H1 (cell line): ENCODE measurements around the gene TOMM22. TPM values are rescaled to one million over a fixed set of nuclear protein-coding genes. Genes with fewer than 3 reads are reported as not detected.

Experiments used
- CTCF ChIA-PET: fragments of 300-600 bp; sonication (Branson Sonifier 250); formaldehyde crosslinking; loops from one replicate; lab custom pipeline; 2021; ENCODE audit not compliant: partially characterized antibody; lab: Charles Lee
- POLR2A ChIA-PET: fragments of 300-600 bp; sonication (Branson Sonifier 250); formaldehyde crosslinking; loops from one replicate; lab custom pipeline; 2021; ENCODE audit warnings: inconsistent platforms; ENCODE audit not compliant: partially characterized antibody; lab: Charles Lee
- DNase-seq, 2 experiments: peaks; one replicate each; pipeline versions ENCODE4 v3.0.0 to v3.0.0-alpha.2; 2010 to 2022; ENCODE audit warnings: low spot score in 2 of 2, low read depth in 1 of 2, mixed read lengths in 1 of 2
- FAIRE-seq: peaks from 2 replicates; lab custom pipeline; 2011; peaks lifted over from hg19 to GRCh38; lab: Jason Lieb, UNC
- H2AFZ ChIP-seq: 2 replicates; pipeline ENCODE4 v1.8.1; 2012; ENCODE audit warnings: low read length, inconsistent platforms
- H2AK5ac ChIP-seq: 2 replicates; pipeline ENCODE4 v1.6.1; 2013; ENCODE audit warnings: low read depth, low read length
- H2BK120ac ChIP-seq: replicated peaks from 2 replicates; pipeline ENCODE3; 2013; ENCODE audit warnings: low read depth, low read length, inconsistent platforms
- H2BK12ac ChIP-seq: 2 replicates; pipeline ENCODE4 v1.6.1; 2013; ENCODE audit warnings: low read depth, low read length
- H2BK15ac ChIP-seq: 2 replicates; pipeline ENCODE4 v1.6.1; 2013; ENCODE audit warnings: low read length
- H2BK20ac ChIP-seq: 2 replicates; pipeline ENCODE4 v1.6.1; 2013; ENCODE audit warnings: low read length
- H2BK5ac ChIP-seq: 2 replicates; pipeline ENCODE4 v1.6.1; 2013; ENCODE audit warnings: low read depth, low read length
- H3K14ac ChIP-seq: 2 replicates; pipeline ENCODE4 v1.6.1; 2013; ENCODE audit warnings: inconsistent platforms; ENCODE audit not compliant: insufficient read length
- H3K18ac ChIP-seq: 2 replicates; pipeline ENCODE4 v1.6.1; 2013; ENCODE audit warnings: low read length; ENCODE audit errors: extremely low read depth
- H3K23ac ChIP-seq: 2 replicates; pipeline ENCODE4 v1.6.1; 2013; ENCODE audit warnings: inconsistent platforms; ENCODE audit not compliant: insufficient read length
- H3K23me2 ChIP-seq: 2 replicates; pipeline ENCODE4 v1.6.1; 2013; ENCODE audit warnings: low read depth, low read length
- H3K27ac ChIP-seq: 2 replicates; pipeline ENCODE4 v1.6.1; 2011; ENCODE audit warnings: low read depth, low read length, inconsistent platforms
- H3K27me3 ChIP-seq, 4 experiments: replicated peaks in 1 of 4; 1 replicate in 1 of 4; 2 replicates in 3 of 4; pipeline versions ENCODE4 v1.6.1 to v1.8.1; 2011 to 2013; ENCODE audit warnings: low read length in 3 of 4, mild to moderate bottlenecking in 3 of 4, inconsistent platforms in 2 of 4, mixed read lengths in 2 of 4, moderate library complexity in 1 of 4; ENCODE audit not compliant: control insufficient read depth in 3 of 4, insufficient read depth in 3 of 4; ENCODE audit errors: extremely low read depth in 1 of 4
- H3K36me3 ChIP-seq, 4 experiments: 2 replicates each; pipeline versions ENCODE4 v1.6.1 to v1.8.1; 2011 to 2013; ENCODE audit warnings: mild to moderate bottlenecking in 4 of 4, low read length in 3 of 4, moderate library complexity in 2 of 4, control low read depth in 1 of 4, inconsistent platforms in 1 of 4; ENCODE audit not compliant: insufficient read depth in 4 of 4, control insufficient read depth in 2 of 4
- H3K4ac ChIP-seq: replicated peaks from 2 replicates; pipeline ENCODE3; 2013; ENCODE audit warnings: low read length, low read depth, mixed read lengths, inconsistent platforms; ENCODE audit not compliant: insufficient read length
- H3K4me1 ChIP-seq, 4 experiments: replicated peaks in 1 of 4; 1 replicate in 1 of 4; 2 replicates in 3 of 4; pipeline versions ENCODE4 v1.6.1 to v1.8.1; 2011 to 2013; ENCODE audit warnings: low read length in 3 of 4, inconsistent platforms in 2 of 4, mixed read lengths in 1 of 4; ENCODE audit not compliant: insufficient read depth in 4 of 4, control insufficient read depth in 3 of 4
- H3K4me2 ChIP-seq, 2 experiments: 2 replicates each; pipeline versions ENCODE4 v1.6.1 to v1.8.1; 2011 to 2013; ENCODE audit warnings: low read depth in 2 of 2, low read length in 2 of 2, control low read depth in 1 of 2, inconsistent platforms in 1 of 2, mild to moderate bottlenecking in 1 of 2; ENCODE audit not compliant: insufficient read depth in 1 of 2
- H3K4me3 ChIP-seq, 4 experiments: fragments of 200-600, 300-600 bp in 1 of 4; sonication (generic), shearing (Covaris generic), sonication (Bioruptor Twin) in 1 of 4; 2 replicates each; pipeline versions ENCODE4 v1.5.1 to v1.8.1; 2011 to 2016; ENCODE audit warnings: low read length in 4 of 4, low read depth in 3 of 4, control low read depth in 2 of 4, inconsistent platforms in 2 of 4, mild to moderate bottlenecking in 2 of 4, mixed read lengths in 1 of 4, moderate library complexity in 1 of 4; ENCODE audit not compliant: insufficient read depth in 2 of 4; ENCODE audit errors: extremely low read depth in 1 of 4
- H3K56ac ChIP-seq: replicated peaks from 2 replicates; pipeline ENCODE3; 2013; ENCODE audit warnings: low read depth, mild to moderate bottlenecking, mixed read lengths, low read length, inconsistent platforms; ENCODE audit not compliant: insufficient read length
- H3K79me1 ChIP-seq: 2 replicates; pipeline ENCODE4 v1.6.1; 2013; ENCODE audit warnings: low read depth, low read length, control low read depth
- H3K79me2 ChIP-seq, 2 experiments: 2 replicates each; pipeline versions ENCODE4 v1.6.1 to v1.8.1; 2012 to 2013; ENCODE audit warnings: low read length in 2 of 2, mild to moderate bottlenecking in 2 of 2, inconsistent platforms in 1 of 2; ENCODE audit not compliant: insufficient read depth in 2 of 2, control insufficient read depth in 1 of 2
- H3K9ac ChIP-seq, 4 experiments: replicated peaks in 1 of 4; 1 replicate in 1 of 4; 2 replicates in 3 of 4; pipeline versions ENCODE4 v1.6.1 to v1.8.1; 2011 to 2013; ENCODE audit warnings: low read depth in 3 of 4, low read length in 3 of 4, control low read depth in 2 of 4, mild to moderate bottlenecking in 2 of 4, moderate library complexity in 2 of 4, inconsistent platforms in 1 of 4; ENCODE audit errors: extremely low read depth in 1 of 4
- H3K9me3 ChIP-seq, 2 experiments: 2 replicates each; pipeline versions ENCODE4 v1.6.1 to v1.8.1; 2012 to 2013; ENCODE audit warnings: mild to moderate bottlenecking in 2 of 2, moderate library complexity in 2 of 2, control low read depth in 1 of 2, inconsistent platforms in 1 of 2, low read depth in 1 of 2, low read length in 1 of 2, mixed read lengths in 1 of 2; ENCODE audit not compliant: insufficient read depth in 2 of 2
- H4K20me1 ChIP-seq, 2 experiments: replicated peaks in 1 of 2; 2 replicates each; pipeline versions ENCODE3 to v1.8.1; 2011 to 2013; ENCODE audit warnings: inconsistent platforms in 2 of 2, low read length in 2 of 2, mild to moderate bottlenecking in 1 of 2; ENCODE audit not compliant: insufficient read depth in 2 of 2, control insufficient read depth in 1 of 2
- H4K5ac ChIP-seq: 2 replicates; pipeline ENCODE4 v1.6.1; 2013; ENCODE audit warnings: low read length, low read depth, mixed read lengths, inconsistent platforms; ENCODE audit not compliant: insufficient read length
- H4K8ac ChIP-seq: 2 replicates; pipeline ENCODE4 v1.8.0; 2013; ENCODE audit warnings: mild to moderate bottlenecking, moderate library complexity, low read length, inconsistent platforms; ENCODE audit not compliant: insufficient read depth; ENCODE audit errors: extremely low read depth
- H4K91ac ChIP-seq: replicated peaks from 2 replicates; pipeline ENCODE3; 2013; ENCODE audit warnings: low read length, mixed read lengths, inconsistent platforms; ENCODE audit not compliant: insufficient read length
- CHD2 ChIP-seq: IDR thresholded peaks from 2 replicates; pipeline ENCODE4 v1.6.1; 2012; ENCODE audit warnings: low read length, improper control_type of control experiment
- CREB1 ChIP-seq: IDR thresholded peaks from 2 replicates; pipeline ENCODE4 v1.6.1; 2012; ENCODE audit warnings: inconsistent platforms
- EZH2 ChIP-seq: fragments of 200-600 bp; sonication (generic); IDR thresholded peaks from 2 replicates; pipeline ENCODE4 v1.7.1; 2012; ENCODE audit warnings: low read depth, mild to moderate bottlenecking, moderate library complexity, low read length, inconsistent platforms; ENCODE audit not compliant: severe bottlenecking
- KDM4A ChIP-seq: IDR thresholded peaks from one replicate; pipeline ENCODE4 v1.7.1; 2012; ENCODE audit warnings: low read depth, mild to moderate bottlenecking, moderate library complexity, low read length, inconsistent platforms; ENCODE audit not compliant: severe bottlenecking
- POLR2A ChIP-seq, 2 experiments: IDR thresholded peaks; 1 replicate in 1 of 2; 2 replicates in 1 of 2; pipeline ENCODE4 v1.6.1; 2011; ENCODE audit warnings: low read depth in 2 of 2, low read length in 2 of 2, mild to moderate bottlenecking in 2 of 2; ENCODE audit errors: control extremely low read depth in 1 of 2
- RBBP5 ChIP-seq: IDR thresholded peaks from 2 replicates; pipeline ENCODE4 v1.7.1; 2012; ENCODE audit warnings: low read depth, mild to moderate bottlenecking, inconsistent platforms, low read length, moderate library complexity, borderline replicate concordance
- RXRA ChIP-seq: IDR thresholded peaks from 2 replicates; pipeline ENCODE4 v1.6.1; 2011; ENCODE audit warnings: low read depth, mild to moderate bottlenecking, low read length, moderate library complexity; ENCODE audit not compliant: insufficient read depth
- SAP30 ChIP-seq: fragments of 300-600 bp; sonication (generic); IDR thresholded peaks from 2 replicates; pipeline ENCODE4 v1.7.1; 2012; ENCODE audit warnings: low read length, moderate library complexity, mild to moderate bottlenecking, inconsistent platforms; ENCODE audit not compliant: insufficient read depth, insufficient replicate concordance
- SRF ChIP-seq: IDR thresholded peaks from 2 replicates; pipeline ENCODE4 v1.6.1; 2011; ENCODE audit warnings: mild to moderate bottlenecking, low read depth, low read length, moderate library complexity
- WGBS, 2 experiments: shearing (Covaris generic) in 1 of 2; methylation state at CpG; one replicate each; pipeline versions ENCODE4 v1.1.6 to v1.1.7; 2013 to 2015; ENCODE audit warnings: low lambda C conversion rate in 2 of 2, mixed read lengths in 2 of 2, inconsistent platforms in 1 of 2, low coverage in 1 of 2, missing lambda C conversion rate in 1 of 2; ENCODE audit not compliant: insufficient replicate concordance in 2 of 2, insufficient coverage in 1 of 2, insufficient read length in 1 of 2; ENCODE audit errors: extremely low coverage in 1 of 2, missing lambda C conversion rate in 1 of 2; 5-methylcytosine and 5-hydroxymethylcytosine counted together
- polyA plus RNA-seq, 7 experiments: library from polyadenylated mRNA; depleted of rRNA in 3 of 7; stranded (reverse) in 5 of 7; unstranded in 2 of 7; fragments of >200 nt in 5 of 7; fragments of 200-250 nt in 2 of 7; gene quantifications; 1 replicate in 5 of 7; 2 replicates in 1 of 7; 4 replicates in 1 of 7; pipeline versions ENCODE4 v1.2.1 to v1.2.3, GENCODE V29; 2011 to 2013; ENCODE audit warnings: missing spikeins in 2 of 7, mixed read lengths in 2 of 7
- total RNA-seq: library from RNA; stranded (reverse); fragmentation: NEBNext Ultra II Directional; extraction: Animal tissue kit (Norgen Biotek cat#: 25700); gene quantifications from 2 replicates; pipeline ENCODE4 v1.2.1, GENCODE V29; 2021
- TF ChIP-seq, protein P1 (sequence below): IDR thresholded peaks from 2 replicates; pipeline ENCODE4 v1.6.1; 2011; ENCODE audit warnings: low read depth, mild to moderate bottlenecking, low read length; ENCODE audit not compliant: insufficient read depth
- TF ChIP-seq, protein P2 (sequence below): IDR thresholded peaks from 2 replicates; pipeline ENCODE4 v1.6.1; 2012; ENCODE audit warnings: low read length, inconsistent platforms

TOMM22 gene
- total and polyA plus RNA-seq, 2 of the 8 experiments (the other 6 are each of a cell fraction or from before 2014, with no cell fraction given): 84.0 to 125 TPM

DNA sequence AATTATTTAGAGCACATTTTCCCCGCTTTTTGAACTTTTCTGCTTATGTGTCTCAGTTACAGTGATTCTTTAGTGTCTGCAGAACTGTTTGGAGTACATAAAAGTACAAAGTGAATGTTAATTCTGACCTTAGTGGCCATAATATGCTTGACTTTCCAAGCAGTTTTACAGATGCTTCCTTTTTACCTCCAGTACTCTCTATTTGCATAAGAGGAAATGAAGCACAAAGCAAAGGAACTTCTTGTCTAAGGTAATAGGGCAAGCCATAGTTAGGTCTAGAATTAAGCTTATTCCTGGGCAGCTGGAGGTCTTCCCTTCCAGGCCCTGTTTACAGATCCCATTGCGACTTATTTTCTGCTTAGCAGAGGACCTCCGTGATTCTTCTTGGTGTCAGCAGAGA, 27.5 kb downstream of the TOMM22 start:
- Histone ChIP-seq H2BK15ac (no peak overlapping the region), H3K4me2 (no peak overlapping the region), H3K23me2 (peaks cover 7% of the 10 kb centered on the region), H3K4ac (no peak overlapping the region), H2BK5ac (no peak overlapping the region), H3K27me3 (no peaks in the 10 kb centered on the region), H3K79me2 (peaks cover 29 to 81% of the 10 kb centered on the region in 2 experiments), H3K56ac (no peak overlapping the region), H3K4me1 (peaks cover 11 to 24% (median 18%) of the 10 kb centered on the region in 4 experiments; a peak in 6 of 7 replicates), H4K5ac (no peak overlapping the region), H3K79me1 (peaks cover 14% of the 10 kb centered on the region), H3K27ac (no peak overlapping the region), H3K4me3 (no peak overlapping the region), H2BK20ac (no peak overlapping the region), H3K9me3 (no peaks in the 10 kb centered on the region), H4K8ac (no peak overlapping the region), H3K9ac (no peak overlapping the region), H3K14ac (no peak overlapping the region), H3K18ac (no peak overlapping the region), H4K20me1 (peaks cover 19 to 25% of the 10 kb centered on the region in 2 experiments), H2BK120ac (no peak overlapping the region), H3K23ac (no peak overlapping the region), H3K36me3 (peaks cover 0 to 17% (median 6%) of the 10 kb centered on the region in 4 experiments; a peak in 4 of 8 replicates), H2BK12ac (no peak overlapping the region), H2AFZ (no peak overlapping the region), H4K91ac (no peak overlapping the region), H2AK5ac (no peak overlapping the region)
- POLR2A ChIA-PET: interaction anchor here (0.7 to 5.6 kb wide), 4 partner anchors 7 to 27 kb away, joined by 3 to 39 read pairs (median 4); partner anchors contain the start of gene TOMM22
- 85% methylated on average over 3 of the region's 3 CpGs; no CpG with 5 or more reads in 1 of the 2 experiments for WGBS, 2 experiments
- CTCF ChIA-PET: interaction anchor here (1.1 to 1.8 kb wide), 4 partner anchors 9 to 23 kb away, joined by 4 to 5 read pairs (median 5); no protein-coding TSS in a partner anchor
- FAIRE-seq: no peak
- DNase-seq: no peak
- TF ChIP-seq RXRA (no peak), KDM4A (no peak), POLR2A (IDR thresholded peaks at IDR 0.05; ENCODE audit: control extremely low read depth in 1 of 2, low read depth in 2 of 2, low read length in 2 of 2) (no peak), RBBP5 (no peak), SAP30 (no peak), CREB1 (no peak), SRF (no peak), EZH2 (no peak), CHD2 (no peak)
- TF ChIP-seq, protein P1, sequence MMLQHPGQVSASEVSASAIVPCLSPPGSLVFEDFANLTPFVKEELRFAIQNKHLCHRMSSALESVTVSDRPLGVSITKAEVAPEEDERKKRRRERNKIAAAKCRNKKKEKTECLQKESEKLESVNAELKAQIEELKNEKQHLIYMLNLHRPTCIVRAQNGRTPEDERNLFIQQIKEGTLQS: no peak
- TF ChIP-seq, protein P2, sequence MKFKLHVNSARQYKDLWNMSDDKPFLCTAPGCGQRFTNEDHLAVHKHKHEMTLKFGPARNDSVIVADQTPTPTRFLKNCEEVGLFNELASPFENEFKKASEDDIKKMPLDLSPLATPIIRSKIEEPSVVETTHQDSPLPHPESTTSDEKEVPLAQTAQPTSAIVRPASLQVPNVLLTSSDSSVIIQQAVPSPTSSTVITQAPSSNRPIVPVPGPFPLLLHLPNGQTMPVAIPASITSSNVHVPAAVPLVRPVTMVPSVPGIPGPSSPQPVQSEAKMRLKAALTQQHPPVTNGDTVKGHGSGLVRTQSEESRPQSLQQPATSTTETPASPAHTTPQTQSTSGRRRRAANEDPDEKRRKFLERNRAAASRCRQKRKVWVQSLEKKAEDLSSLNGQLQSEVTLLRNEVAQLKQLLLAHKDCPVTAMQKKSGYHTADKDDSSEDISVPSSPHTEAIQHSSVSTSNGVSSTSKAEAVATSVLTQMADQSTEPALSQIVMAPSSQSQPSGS: no peak
